Calu3 (cell line): ENCODE results near the gene CABP1. TPM values are rescaled to one million over a fixed set of nuclear protein-coding genes. Genes with fewer than 3 reads are reported as not detected.

Source experiments
- BruUV-seq: library from RNA; stranded (reverse); fragments of 400-500 nt; replicated peaks from 2 replicates; lab custom pipeline; 2021; lab: Mats Ljungman, UMichigan
- CTCF ChIA-PET: fragments of 300-600 bp; sonication (Branson Sonifier 250); formaldehyde crosslinking; loops from one replicate; lab custom pipeline; 2022; ENCODE audit warnings: antibody characterized with exemption; lab: Charles Lee
- DNase-seq: peaks from one replicate; pipeline ENCODE4 v3.0.0; 2022
- H3K27ac Mint-ChIP-seq: one replicate; pipeline ENCODE4 v1.8.0; 2022; ENCODE audit warnings: mixed read lengths; ENCODE audit not compliant: unreplicated experiment
- H3K27me3 Mint-ChIP-seq: one replicate; pipeline ENCODE4 v1.8.0; 2022; ENCODE audit warnings: mixed read lengths; ENCODE audit not compliant: unreplicated experiment
- H3K36me3 Mint-ChIP-seq: one replicate; pipeline ENCODE4 v1.8.0; 2022; ENCODE audit warnings: mild to moderate bottlenecking, moderate library complexity, mixed read lengths; ENCODE audit not compliant: insufficient read depth, unreplicated experiment
- H3K4me1 Mint-ChIP-seq: one replicate; pipeline ENCODE4 v1.8.0; 2022; ENCODE audit warnings: mild to moderate bottlenecking, low read depth, mixed read lengths; ENCODE audit not compliant: unreplicated experiment
- H3K4me3 Mint-ChIP-seq: one replicate; pipeline ENCODE4 v1.8.0; 2022; ENCODE audit warnings: mild to moderate bottlenecking, low read depth, moderate library complexity, mixed read lengths; ENCODE audit not compliant: unreplicated experiment
- H3K9me3 Mint-ChIP-seq: one replicate; pipeline ENCODE4 v1.8.0; 2022; ENCODE audit warnings: low read depth, mixed read lengths; ENCODE audit not compliant: unreplicated experiment
- CTCF ChIP-seq: fragments of 200-600 bp; IDR thresholded peaks from one replicate; pipeline ENCODE4 v1.8.0; 2022; ENCODE audit warnings: antibody characterized with exemption; ENCODE audit not compliant: unreplicated experiment
- intact Hi-C: fragments of 100-400 bp; cut with micrococcal nuclease; formaldehyde crosslinking; loops from one replicate; pipeline ENCODE4 v1.10.0; 2022; ENCODE audit not compliant: unreplicated experiment
- total RNA-seq: library from RNA; stranded (reverse); gene quantifications from 2 replicates; pipeline ENCODE4 v1.2.3, GENCODE V29; 2022

Gene CABP1
- total RNA-seq, 1 experiment from 2014 or later, result 0.14 TPM

- no peaks in the 10 kb centered on the region for H3K36me3 Mint-ChIP-seq
- CTCF ChIA-PET, result interaction anchor here (0.9 kb wide), 1 partner anchor 9 kb away, joined by 3 read pairs; no protein-coding TSS in a partner anchor
- no TSS peak for BruUV-seq
- H3K9me3 Mint-ChIP-seq, result no peaks in the 10 kb centered on the region
- H3K27ac Mint-ChIP-seq, result no peak overlapping the region
- TF ChIP-seq CTCF, result no peak
- no peak for DNase-seq
- H3K4me3 Mint-ChIP-seq, result no peak overlapping the region
- H3K4me1 Mint-ChIP-seq, result no peaks in the 10 kb centered on the region
- intact Hi-C loops, result no loop called here
- H3K27me3 Mint-ChIP-seq, result no peaks in the 10 kb centered on the region
Observed at GRCh38 chr12:120677765-120678473, 37.5 kb downstream of the CABP1 start.

- Mint-ChIP-seq H3K9me3 (no peaks in the 10 kb centered on the region), H3K4me3 (no peak overlapping the region), H3K27me3 (no peaks in the 10 kb centered on the region), H3K4me1 (no peaks in the 10 kb centered on the region), H3K27ac (no peak overlapping the region), H3K36me3 (no peaks in the 10 kb centered on the region)
- CTCF ChIA-PET, result interaction anchor here (0.9 kb wide), 1 partner anchor 8 kb away, joined by 3 read pairs; no protein-coding TSS in a partner anchor
- DNase-seq, result no peak
- intact Hi-C loops, result no loop called here
- no peak for TF ChIP-seq CTCF
- no TSS peak for BruUV-seq
Observed at GRCh38 chr12:120678572-120678971, 38.1 kb downstream of the CABP1 start.

- Mint-ChIP-seq H3K27me3 (no peaks in the 10 kb centered on the region), H3K36me3 (no peaks in the 10 kb centered on the region), H3K4me3 (no peak overlapping the region), H3K27ac (no peak overlapping the region), H3K9me3 (no peaks in the 10 kb centered on the region), H3K4me1 (no peaks in the 10 kb centered on the region)
- no peak for TF ChIP-seq CTCF
- CTCF ChIA-PET, result no interaction called here
- no peak for DNase-seq
- BruUV-seq, result no TSS peak
- intact Hi-C loops, result no loop called here
Observed at GRCh38 chr12:120680165-120680738, 39.8 kb downstream of the CABP1 start.

- Mint-ChIP-seq H3K9me3 (no peaks in the 10 kb centered on the region), H3K27me3 (no peaks in the 10 kb centered on the region), H3K27ac (no peak overlapping the region), H3K36me3 (peaks cover 37% of the 10 kb centered on the region), H3K4me1 (peaks cover 3% of the 10 kb centered on the region), H3K4me3 (no peak overlapping the region)
- intact Hi-C loops, result no loop called here
- no TSS peak for BruUV-seq
- DNase-seq, result no peak
- CTCF ChIA-PET, result no interaction called here
- TF ChIP-seq CTCF, result no peak
Observed at GRCh38 chr12:120684523-120684932, 44.1 kb downstream of the CABP1 start.
